Activated CD4-positive, CD25-positive, alpha-beta regulatory T cell treated with anti-CD3 and anti-CD28 coated beads, Interleukin-2, amount 50 U/mL, for 72 hours (primary cell): ENCODE measurements around the gene TAOK1.

Experiments
- DNase-seq: peaks from one replicate; pipeline ENCODE4 v3.0.0; 2021

Gene TAOK1

GRCh38 chr17:29379084-29379991 is 10.8 kb upstream of the TAOK1 start:
- DNase-seq: no peak

GRCh38 chr17:29383686-29384085 is 6.5 kb upstream of the TAOK1 start:
- DNase-seq: no peak

GRCh38 chr17:29384901-29385300 is 5.3 kb upstream of the TAOK1 start:
- DNase-seq: no peak

GRCh38 chr17:29386760-29387159 is 3.4 kb upstream of the TAOK1 start:
- DNase-seq: no peak

GRCh38 chr17:29388937-29389336 is 1.2 kb upstream of the TAOK1 start:
- DNase-seq: no peak

GRCh38 chr17:29390851-29391631 is 878 bp downstream of the TAOK1 start:
- peak; percentile 38 for DNase-seq

- DNase-seq: no peak
Observed at GRCh38 chr17:29393436-29393835, 3.3 kb downstream of the TAOK1 start.

- DNase-seq: no peak
Observed at GRCh38 chr17:29394761-29395160, 4.6 kb downstream of the TAOK1 start.

GRCh38 chr17:29396066-29396465 is 5.9 kb downstream of the TAOK1 start:
- DNase-seq: no peak

- DNase-seq: no peak
Observed at GRCh38 chr17:29399634-29400033, 9.5 kb downstream of the TAOK1 start.

GRCh38 chr17:29400818-29401217 is 10.7 kb downstream of the TAOK1 start:
- no peak for DNase-seq

GRCh38 chr17:29401258-29401657 is 11.1 kb downstream of the TAOK1 start:
- no peak for DNase-seq

- DNase-seq: no peak
Observed at GRCh38 chr17:29407856-29408255, 17.7 kb downstream of the TAOK1 start.

GRCh38 chr17:29409963-29410362 is 19.8 kb downstream of the TAOK1 start:
- no peak for DNase-seq

- no peak for DNase-seq
Observed at GRCh38 chr17:29412780-29413565, 22.8 kb downstream of the TAOK1 start.

- no peak for DNase-seq
Observed at GRCh38 chr17:29420128-29420527, 30.0 kb downstream of the TAOK1 start.

- DNase-seq: no peak
Observed at GRCh38 chr17:29430275-29430674, 40.1 kb downstream of the TAOK1 start.

- DNase-seq: no peak
Observed at GRCh38 chr17:29433541-29433940, 43.4 kb downstream of the TAOK1 start.

GRCh38 chr17:29434550-29434949 is 44.4 kb downstream of the TAOK1 start:
- DNase-seq: no peak

- no peak for DNase-seq
Observed at GRCh38 chr17:29442451-29442850, 52.3 kb downstream of the TAOK1 start.

- no peak for DNase-seq
Observed at GRCh38 chr17:29443041-29443739, 53.0 kb downstream of the TAOK1 start.

- no peak for DNase-seq
Observed at GRCh38 chr17:29444589-29444988, 54.4 kb downstream of the TAOK1 start.

- no peak for DNase-seq
Observed at GRCh38 chr17:29445844-29446243, 55.7 kb downstream of the TAOK1 start.
